Nephron (organoid): Measurements from ENCODE around the gene MROH2A.

Experiments
- H3K27ac Mint-ChIP-seq, 3 experiments: 2 replicates each; pipeline ENCODE4 v1.8.0; 2020; ENCODE audit warnings: mixed read lengths in 3 of 3, mild to moderate bottlenecking in 2 of 3, moderate library complexity in 1 of 3
- H3K27me3 Mint-ChIP-seq: 2 replicates; pipeline ENCODE4 v1.8.0; 2021; ENCODE audit warnings: low read depth, mild to moderate bottlenecking, moderate library complexity, mixed read lengths
- H3K36me3 Mint-ChIP-seq: 2 replicates; pipeline ENCODE4 v1.8.0; 2020; ENCODE audit warnings: low read depth, mixed read lengths
- H3K4me1 Mint-ChIP-seq: 2 replicates; pipeline ENCODE4 v1.8.0; 2020; ENCODE audit warnings: mixed read lengths
- H3K4me3 Mint-ChIP-seq, 3 experiments: 2 replicates each; pipeline ENCODE4 v1.8.0; 2020; ENCODE audit warnings: mild to moderate bottlenecking in 3 of 3, mixed read lengths in 3 of 3, moderate library complexity in 2 of 3
- H3K9me3 Mint-ChIP-seq: 2 replicates; pipeline ENCODE4 v1.8.0; 2020; ENCODE audit warnings: mixed read lengths
- TF ChIP-seq, protein P1 (sequence below), 3 experiments: fragments of 200-600 bp; sonication (generic); IDR thresholded peaks; one replicate each; pipeline ENCODE4 v1.5.0; 2021; ENCODE audit warnings: antibody characterized with exemption in 3 of 3; ENCODE audit not compliant: unreplicated experiment in 3 of 3

The MROH2A gene

DNA sequence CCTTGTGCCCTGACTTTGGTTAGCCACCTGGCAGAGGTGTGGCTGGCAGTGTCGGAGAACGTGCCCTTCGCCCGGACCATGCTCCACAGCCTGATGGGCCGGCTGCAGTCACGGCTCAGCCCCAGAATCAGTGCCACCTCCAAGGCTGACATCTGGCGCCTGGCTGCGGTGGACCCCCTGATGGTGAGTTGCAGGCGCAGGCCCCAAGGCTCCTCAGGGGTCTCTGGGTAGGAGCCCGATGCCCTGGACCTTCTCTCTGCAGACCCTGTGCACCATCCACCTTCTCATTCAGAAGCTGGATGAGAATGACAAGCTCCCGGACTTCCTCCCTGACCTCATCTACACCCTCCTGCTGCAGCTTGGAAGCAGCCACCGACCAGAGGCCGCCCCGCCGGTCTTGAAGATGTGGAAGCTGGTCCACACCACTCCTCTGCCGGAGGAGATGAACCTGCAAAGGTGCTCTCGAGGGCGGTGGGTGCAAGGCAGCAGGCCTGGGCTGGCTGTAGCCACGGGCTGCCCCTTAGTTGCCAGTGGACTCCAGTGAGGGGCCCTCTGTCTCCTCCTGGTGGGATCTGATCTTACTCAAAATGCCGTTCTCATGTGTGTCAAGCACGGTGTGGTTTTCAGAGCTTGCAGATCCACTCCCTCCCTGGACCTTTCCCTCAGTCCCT is 44.1 kb downstream of the MROH2A start:
- peaks cover 2% of the 10 kb centered on the region for H3K9me3 Mint-ChIP-seq
- TF ChIP-seq, protein P1, sequence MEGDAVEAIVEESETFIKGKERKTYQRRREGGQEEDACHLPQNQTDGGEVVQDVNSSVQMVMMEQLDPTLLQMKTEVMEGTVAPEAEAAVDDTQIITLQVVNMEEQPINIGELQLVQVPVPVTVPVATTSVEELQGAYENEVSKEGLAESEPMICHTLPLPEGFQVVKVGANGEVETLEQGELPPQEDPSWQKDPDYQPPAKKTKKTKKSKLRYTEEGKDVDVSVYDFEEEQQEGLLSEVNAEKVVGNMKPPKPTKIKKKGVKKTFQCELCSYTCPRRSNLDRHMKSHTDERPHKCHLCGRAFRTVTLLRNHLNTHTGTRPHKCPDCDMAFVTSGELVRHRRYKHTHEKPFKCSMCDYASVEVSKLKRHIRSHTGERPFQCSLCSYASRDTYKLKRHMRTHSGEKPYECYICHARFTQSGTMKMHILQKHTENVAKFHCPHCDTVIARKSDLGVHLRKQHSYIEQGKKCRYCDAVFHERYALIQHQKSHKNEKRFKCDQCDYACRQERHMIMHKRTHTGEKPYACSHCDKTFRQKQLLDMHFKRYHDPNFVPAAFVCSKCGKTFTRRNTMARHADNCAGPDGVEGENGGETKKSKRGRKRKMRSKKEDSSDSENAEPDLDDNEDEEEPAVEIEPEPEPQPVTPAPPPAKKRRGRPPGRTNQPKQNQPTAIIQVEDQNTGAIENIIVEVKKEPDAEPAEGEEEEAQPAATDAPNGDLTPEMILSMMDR (IDR thresholded peaks at IDR 0.05; ENCODE audit: unreplicated experiment in 3 of 3), result no peak
- no peaks in the 10 kb centered on the region for H3K36me3 Mint-ChIP-seq
- H3K27ac Mint-ChIP-seq, result no peak overlapping the region
- H3K4me3 Mint-ChIP-seq, result no peak overlapping the region
- H3K4me1 Mint-ChIP-seq, result no peaks in the 10 kb centered on the region
- H3K27me3 Mint-ChIP-seq, result no peaks in the 10 kb centered on the region

DNA sequence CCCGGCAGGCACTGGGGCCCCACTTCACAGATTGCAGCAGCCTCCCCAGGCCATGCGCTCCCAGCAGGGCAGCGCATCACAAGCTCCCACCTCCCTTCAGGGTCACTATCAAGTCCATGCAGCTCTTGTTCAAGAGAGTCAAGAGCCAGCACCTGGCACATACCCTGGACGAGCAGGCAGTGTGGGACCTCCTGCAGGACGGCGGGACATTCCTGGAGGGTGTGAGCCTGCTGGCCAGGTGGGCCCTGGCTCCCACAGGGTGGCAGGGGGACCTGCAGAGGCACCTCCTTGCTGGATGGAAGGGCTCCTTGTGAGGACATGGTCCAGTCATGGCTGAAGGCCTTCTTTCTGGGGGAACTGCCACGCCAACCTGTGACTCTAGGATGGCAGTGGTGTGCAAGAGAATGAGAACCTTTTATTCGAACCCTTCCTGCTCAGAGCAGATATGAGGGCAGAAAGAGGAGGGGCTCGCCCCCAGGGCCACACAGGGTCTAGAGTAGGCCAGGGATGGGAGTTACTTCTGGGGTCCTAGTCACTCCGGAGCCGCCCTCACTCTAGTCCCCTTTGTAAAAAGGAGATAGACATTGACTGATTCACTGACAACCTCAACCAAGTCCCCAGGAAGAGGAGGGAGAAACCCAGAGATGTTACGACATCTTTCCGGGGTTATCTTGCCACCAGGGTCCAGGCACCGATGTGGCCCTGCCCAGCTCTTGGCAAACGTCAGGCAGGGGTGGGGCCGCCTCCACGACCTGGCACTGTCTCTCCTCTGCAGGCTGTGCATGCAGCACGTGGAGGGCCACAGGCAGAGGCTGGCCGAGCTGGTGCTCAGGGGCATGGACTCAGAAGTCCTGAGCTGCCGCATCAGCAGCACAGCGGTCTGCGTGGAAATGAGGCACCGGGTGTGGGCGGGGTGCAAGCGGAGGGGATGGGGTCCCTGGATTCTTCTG is 44.9 kb downstream of the MROH2A start:
- Mint-ChIP-seq H3K4me3 (no peak overlapping the region), H3K27ac (no peak overlapping the region), H3K36me3 (no peaks in the 10 kb centered on the region), H3K27me3 (no peaks in the 10 kb centered on the region), H3K4me1 (no peaks in the 10 kb centered on the region), H3K9me3 (peaks cover 2% of the 10 kb centered on the region)
- TF ChIP-seq, protein P1 (IDR thresholded peaks at IDR 0.05; ENCODE audit: unreplicated experiment in 3 of 3), result no peak

DNA sequence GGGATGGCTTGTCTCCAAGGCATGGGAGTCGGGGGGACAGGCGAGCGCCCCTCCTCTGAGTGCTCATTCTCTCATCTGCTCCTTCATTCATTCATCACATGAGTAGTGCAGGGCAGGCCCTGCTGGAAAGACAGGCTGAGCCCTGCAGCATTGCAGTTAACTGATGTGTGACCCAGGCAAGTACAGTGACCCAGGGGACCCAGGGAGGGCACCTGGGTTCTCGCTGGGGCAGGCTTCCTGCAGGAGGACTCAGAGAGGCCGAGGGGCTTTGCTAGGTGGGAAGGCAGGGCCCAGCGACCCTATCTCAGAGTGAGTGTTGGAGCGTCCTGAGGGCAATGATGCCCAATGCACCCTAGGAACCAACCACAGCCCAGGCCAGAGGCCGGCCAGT is 45.6 kb downstream of the MROH2A start:
- H3K27me3 Mint-ChIP-seq, result no peaks in the 10 kb centered on the region
- no peak overlapping the region for H3K4me3 Mint-ChIP-seq
- no peaks in the 10 kb centered on the region for H3K4me1 Mint-ChIP-seq
- peaks cover 2% of the 10 kb centered on the region for H3K9me3 Mint-ChIP-seq
- no peaks in the 10 kb centered on the region for H3K36me3 Mint-ChIP-seq
- H3K27ac Mint-ChIP-seq, result no peak overlapping the region
- TF ChIP-seq, protein P1 (IDR thresholded peaks at IDR 0.05; ENCODE audit: unreplicated experiment in 3 of 3), result no peak

DNA sequence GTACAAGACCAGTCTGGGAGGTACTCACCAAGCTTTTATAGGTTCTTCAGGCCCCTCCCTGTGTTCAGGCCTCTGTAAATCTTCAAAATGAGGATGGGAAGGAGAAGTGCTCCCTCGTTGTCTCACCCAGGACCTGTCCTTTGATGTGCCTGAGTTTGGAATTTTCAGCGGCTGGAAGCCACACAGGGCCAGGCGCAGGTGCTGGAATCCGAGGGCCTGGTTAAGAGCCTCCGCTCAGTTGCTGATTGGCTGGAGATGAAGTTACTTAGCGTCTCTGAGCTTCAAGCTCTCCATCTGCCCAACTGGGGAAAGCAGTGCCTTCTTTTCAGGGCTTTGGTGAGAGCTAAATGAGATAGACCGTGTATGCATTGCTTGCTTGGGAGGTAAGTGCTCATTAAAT is 46.2 kb downstream of the MROH2A start:
- H3K4me3 Mint-ChIP-seq, result no peak overlapping the region
- peaks cover 2% of the 10 kb centered on the region for H3K9me3 Mint-ChIP-seq

DNA sequence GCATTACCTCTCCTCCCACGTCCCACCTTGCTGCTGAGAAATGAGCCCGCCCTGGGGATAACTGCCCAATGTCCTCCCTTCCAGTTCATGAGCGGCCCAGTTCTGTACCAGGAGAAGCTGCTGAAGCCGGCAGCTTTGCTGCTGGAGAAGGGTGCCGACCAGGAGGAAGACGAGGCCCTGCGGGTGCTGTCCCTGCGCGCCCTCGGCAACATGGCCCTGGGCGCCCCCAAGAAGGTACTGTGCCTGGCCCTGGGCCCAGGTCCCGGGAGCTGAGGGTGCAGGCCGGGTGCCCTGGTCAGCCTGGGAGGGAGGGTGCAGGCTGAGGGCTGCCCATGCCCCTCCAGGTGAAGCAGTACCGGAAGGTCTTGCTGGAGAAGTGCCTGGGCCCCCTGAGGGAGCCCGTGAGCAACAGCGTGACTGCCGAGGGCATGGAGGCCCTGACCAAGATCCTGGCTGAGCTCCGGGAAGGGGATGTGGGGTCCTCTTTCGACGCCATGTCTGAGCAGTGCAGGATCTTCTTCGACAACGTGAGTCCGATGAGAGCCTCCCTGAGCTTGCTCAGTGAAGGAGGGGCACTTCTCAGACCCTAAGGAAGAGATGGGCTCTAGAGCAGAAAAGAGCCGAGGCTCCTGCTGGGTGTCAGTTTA is 50.5 kb downstream of the MROH2A start:
- H3K4me3 Mint-ChIP-seq, result no peak overlapping the region
- peaks cover 2% of the 10 kb centered on the region for H3K9me3 Mint-ChIP-seq
- no peaks in the 10 kb centered on the region for H3K27me3 Mint-ChIP-seq
- H3K36me3 Mint-ChIP-seq, result no peaks in the 10 kb centered on the region
- no peak overlapping the region for H3K27ac Mint-ChIP-seq
- TF ChIP-seq, protein P1 (IDR thresholded peaks at IDR 0.05; ENCODE audit: unreplicated experiment in 3 of 3), result no peak
- peaks cover 13% of the 10 kb centered on the region for H3K4me1 Mint-ChIP-seq

More for the DNA sequence above, 46.2 kb downstream of the MROH2A start:
- Mint-ChIP-seq H3K4me1 (no peaks in the 10 kb centered on the region), H3K27ac (no peak overlapping the region), H3K27me3 (no peaks in the 10 kb centered on the region), H3K36me3 (no peaks in the 10 kb centered on the region)
- TF ChIP-seq, protein P1 (IDR thresholded peaks at IDR 0.05; ENCODE audit: unreplicated experiment in 3 of 3), result no peak
